HG03558 (cell line): ENCODE data around the gene CDK15.
"Not testable (repeated sequence)": the region's sequence is repeated elsewhere in the genome, so short reads cannot be mapped to it uniquely, and the experiment has no call there.

Experiments
- ATAC-seq: cut with Tn5 transposase; IDR thresholded peaks from one replicate; pipeline ENCODE4 v1.9.1; 2021; ENCODE audit warnings: moderate number of reproducible peaks; ENCODE audit not compliant: unreplicated experiment; ENCODE audit errors: extremely low read depth

Gene CDK15

GRCh38 chr2:201806442-201807170 is at the start of gene CDK15:
Gene CDK15, plus strand, starts transcription at chr2:201806537. Its CDS starts 128 bp downstream, at chr2:201806665.
- no peak for ATAC-seq

DNA sequence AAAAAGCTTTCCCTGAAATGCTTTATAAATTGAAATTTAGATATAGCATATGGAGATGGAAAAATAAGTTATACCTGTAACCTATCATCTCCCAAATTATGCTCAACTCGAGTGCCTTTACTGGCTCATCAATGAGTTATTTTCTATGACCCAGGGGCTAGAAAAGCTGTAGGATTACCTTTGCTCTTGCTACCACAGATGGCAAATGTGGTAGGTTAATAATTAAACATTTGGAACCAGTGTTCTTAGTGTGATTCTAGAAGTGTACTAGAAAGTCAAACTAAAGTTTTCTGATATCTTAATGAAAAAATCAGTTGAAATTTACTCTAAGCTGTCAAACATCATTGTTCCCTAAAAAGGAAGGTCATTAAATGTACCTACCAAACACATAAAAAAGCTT is 48.1 kb upstream of the CDK15 start:
- no peak for ATAC-seq

DNA sequence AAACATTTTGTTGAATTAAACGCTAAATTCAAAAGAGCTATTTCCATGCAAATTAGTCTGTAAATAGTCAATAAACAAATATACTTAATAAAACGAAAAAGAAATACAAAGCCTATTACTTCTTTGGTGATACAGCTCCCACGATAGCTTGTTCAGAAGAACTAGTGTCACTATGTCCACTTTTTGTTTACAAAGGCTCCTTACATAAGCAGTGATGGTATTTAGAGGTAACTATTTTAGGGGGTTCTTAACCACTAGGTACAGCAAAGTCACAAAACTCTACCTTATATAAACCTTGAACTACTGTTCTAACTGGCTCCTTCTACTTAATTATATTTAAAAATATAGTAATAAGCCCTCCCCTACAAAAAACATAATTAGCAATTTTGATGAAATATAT is 47.5 kb upstream of the CDK15 start:
- ATAC-seq = no peak

GRCh38 chr2:201759567-201759966 is 46.8 kb upstream of the CDK15 start:
- ATAC-seq = no peak

GRCh38 chr2:201761101-201761500 is 45.2 kb upstream of the CDK15 start:
- no peak for ATAC-seq

GRCh38 chr2:201764469-201764868 is 41.9 kb upstream of the CDK15 start:
- ATAC-seq = not testable (repeated sequence)

GRCh38 chr2:201765799-201766198 is 40.5 kb upstream of the CDK15 start:
- ATAC-seq = no peak

DNA sequence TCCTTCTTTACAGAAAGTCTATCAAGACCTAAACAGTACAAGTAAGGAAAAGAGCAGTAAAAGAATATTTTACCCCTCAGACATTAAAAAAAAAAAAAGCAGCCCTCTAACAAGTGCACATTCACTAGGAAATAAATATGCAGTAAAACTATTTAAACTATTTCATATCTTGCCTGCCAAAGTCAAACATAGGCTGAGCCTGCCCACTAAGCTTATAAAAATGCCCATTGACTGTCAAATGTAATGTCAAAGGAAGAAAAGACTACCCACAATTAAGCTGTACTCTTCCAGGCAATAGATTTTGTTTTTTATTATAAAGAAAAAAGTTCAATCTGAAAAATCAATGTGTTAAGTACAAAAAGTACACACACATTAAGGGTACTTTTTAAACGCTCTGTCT is 37.4 kb upstream of the CDK15 start:
- no peak for ATAC-seq

DNA sequence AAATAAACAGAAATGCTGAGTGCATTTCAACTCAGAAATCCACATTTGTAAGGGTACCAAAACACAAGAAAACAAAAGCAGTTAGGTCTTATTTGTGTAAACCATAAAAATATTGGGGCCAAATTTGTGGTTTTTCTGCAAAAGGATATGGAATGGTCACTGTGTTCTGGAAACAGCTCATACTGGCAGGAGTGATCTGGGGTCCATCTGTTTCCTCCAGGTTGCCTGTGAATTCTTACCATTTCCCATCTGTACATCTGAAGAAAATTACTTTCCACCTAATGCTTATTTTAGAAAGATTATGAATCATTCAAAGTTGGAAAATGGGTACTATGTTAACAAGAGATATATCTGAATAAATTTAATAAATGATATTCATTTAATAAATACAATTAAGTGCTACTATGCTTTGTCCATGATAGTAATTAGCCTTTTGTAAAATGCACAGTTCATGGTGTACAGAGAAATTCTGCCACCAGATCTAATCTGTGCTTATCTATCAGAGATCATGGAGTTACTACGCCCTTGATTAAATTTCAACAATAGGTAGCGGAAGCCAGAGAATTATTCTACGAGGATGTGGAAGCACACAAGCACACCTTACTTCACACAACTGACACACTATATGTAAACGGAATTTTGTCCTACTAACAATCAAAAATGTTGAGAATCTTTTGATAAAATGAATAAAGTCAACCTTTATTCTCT is 36.5 kb upstream of the CDK15 start:
- ATAC-seq = no peak

DNA sequence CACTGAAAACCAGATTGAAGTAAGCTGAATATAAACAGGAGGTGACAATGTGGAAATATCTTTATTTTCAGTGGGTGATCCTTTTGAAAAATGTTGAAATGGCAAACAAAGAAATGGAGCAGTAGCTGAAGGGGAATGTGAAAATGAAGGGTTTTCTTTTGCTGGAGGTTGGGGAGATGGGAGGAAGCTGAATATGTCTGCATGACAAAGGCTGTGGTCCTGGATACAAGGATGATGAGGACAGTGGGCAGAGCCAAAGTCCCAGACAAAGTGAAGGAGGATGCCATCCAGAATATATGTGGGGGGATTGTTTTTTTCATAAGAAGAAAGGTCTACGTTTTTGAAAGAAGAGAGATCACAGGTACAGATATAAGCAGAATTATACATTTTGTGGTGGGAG is 32.3 kb upstream of the CDK15 start:
- no peak for ATAC-seq

DNA sequence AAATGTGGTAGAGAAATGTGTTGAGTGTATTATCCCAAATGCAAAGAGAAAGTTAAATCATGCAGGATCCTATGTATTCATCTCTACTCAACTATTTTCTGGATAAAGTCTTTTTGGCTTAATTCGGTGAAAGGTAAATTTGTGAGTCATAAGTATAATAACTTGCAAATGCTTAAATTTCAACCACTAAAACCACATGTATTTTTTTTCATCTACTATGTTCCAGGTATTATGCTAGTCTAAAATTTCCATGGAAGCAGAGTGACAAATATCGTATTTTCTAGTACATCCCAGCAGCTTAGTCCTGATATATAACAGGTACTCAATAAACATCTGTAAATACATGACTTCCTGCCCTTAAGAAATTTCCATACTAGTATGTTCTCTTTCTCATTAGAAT is 31.8 kb upstream of the CDK15 start:
- ATAC-seq = no peak

DNA sequence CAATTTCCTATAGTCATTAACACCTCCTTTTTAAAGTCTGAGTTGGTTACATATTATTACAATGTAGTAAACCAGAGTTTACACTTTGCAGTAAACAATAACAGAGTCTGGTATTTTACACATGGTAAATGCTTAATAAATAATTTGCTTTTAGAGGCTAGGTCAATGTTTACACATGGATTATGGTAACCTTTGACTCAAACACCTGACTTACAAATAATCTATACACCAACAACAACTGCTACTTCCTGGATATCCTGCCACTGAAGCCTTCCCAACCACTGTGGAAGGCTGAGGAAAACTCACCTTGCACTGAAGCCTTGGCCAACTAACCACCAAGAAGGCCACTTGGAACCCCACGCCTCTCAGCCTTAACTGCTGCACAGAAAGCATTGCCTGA is 31.0 kb upstream of the CDK15 start:
- ATAC-seq = no peak

DNA sequence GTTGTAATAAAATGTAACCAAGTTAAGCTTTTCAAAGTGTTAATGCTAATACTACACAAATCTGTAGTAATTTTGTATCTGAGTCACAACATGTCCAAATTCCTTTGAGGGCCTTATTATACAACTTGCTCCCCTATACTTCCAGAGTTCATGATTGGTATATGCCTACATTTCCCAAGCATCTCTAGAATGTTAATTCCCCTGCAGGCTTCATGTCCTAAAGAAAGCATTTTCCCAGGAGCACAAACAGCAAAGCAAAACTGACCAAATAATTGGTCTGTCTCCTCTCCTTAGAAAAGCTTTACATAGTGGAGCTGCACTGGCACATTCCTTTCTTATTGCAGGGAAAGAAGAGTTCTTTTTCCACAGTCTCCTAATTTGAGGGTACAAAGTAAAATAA is 29.3 kb upstream of the CDK15 start:
- no peak for ATAC-seq

- ATAC-seq = no peak
These were observed 28.5 kb upstream of the CDK15 start for GRCh38 chr2:201777869-201778268.

GRCh38 chr2:201779901-201780673 is 26.2 kb upstream of the CDK15 start:
- ATAC-seq = no peak

DNA sequence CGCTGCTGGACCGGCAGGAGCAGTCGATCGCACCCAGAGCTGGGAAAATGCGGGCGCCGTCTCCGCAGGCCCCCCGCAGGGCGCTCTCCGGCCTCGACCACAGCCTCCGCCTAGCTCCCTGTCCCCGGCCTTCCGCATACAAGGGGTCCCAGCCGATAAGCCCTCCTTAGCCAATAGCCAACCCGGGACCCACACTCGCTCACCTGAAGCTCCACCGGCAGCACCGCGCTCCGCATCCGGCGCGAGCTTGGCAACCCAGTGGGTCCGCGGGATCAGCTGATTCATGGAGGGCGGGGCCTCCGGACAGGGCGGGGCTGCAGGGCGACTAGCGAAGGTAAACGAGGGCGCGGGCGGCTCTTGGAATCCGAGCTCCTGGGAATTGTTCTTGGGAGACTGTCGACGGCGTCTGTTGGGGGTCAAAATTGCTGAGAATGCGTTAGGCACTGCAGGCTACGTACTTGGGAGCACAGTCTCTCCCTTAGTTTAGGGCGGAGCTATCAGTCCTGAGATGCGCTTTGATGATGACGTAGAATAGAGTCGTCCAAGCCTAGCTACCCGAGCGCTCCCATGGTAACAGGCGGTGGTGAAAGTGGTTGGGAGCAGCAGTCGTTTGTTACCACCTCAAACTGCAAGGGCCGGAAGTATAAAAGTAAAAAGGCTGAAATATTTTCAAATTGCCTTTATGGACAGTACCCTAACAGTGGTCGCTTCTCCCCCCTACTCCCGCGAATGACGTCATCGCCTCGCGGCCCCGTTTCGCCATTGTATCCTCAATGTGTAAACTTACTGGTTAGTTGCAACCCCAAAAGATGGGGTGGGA is 25.5 kb upstream of the CDK15 start, which contains the start of gene ALS2:
Gene ALS2, minus strand, starts transcription at position 260 of the 820 bp plus-strand sequence. CDS start 12,048 bp downstream, outside the sequence.
- peak; percentile 71 for ATAC-seq

GRCh38 chr2:201781557-201782051 is 24.7 kb upstream of the CDK15 start:
- no peak for ATAC-seq

DNA sequence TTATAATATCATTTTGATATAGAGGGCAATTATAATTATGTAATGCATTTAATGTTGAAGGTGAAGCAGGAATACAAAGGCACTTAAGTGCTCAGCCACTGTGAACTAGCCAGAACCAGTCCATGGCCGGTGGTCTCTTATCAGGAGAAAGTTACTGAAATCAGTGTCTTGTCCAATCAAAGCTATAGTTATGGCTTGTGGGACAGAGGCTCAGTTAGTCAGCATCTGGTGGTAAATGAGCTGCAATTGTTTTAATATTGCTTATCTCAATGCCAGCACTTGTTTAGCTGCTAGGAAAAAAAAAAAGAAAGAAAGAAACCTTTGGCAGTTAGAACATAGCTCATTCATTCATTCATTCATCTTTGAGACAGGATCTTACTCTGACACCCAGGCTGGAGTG is 21.8 kb upstream of the CDK15 start:
- ATAC-seq = no peak

GRCh38 chr2:201785135-201785534 is 21.2 kb upstream of the CDK15 start:
- no peak for ATAC-seq

DNA sequence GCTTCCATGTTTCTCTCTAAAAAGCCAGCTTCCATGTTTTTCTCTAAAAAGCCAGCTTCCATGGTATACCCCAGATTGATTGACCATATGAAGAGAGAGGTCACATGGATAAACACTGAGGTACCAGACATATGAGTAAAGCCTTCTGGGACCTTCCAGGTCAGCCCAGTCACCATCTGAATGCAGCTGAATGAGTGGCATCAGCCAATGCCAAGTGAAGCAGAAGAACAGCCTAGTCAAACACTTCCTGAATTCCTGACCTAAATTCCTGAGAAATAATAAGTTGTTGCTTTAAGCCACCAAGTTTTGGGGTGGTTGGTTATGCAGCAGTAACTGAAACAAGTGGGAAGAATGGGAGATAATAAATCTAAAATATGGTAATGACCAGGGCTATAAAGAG is 19.9 kb upstream of the CDK15 start:
- no peak for ATAC-seq
